ENCODE results near the gene TTYH1. TPM values are rescaled to one million over a fixed set of nuclear protein-coding genes. Genes with fewer than 3 reads are reported as not detected.

Gene TTYH1
- total and polyA plus RNA-seq, 9 of the 15 experiments (the other 6 are each of a cell fraction or from before 2014, with no cell fraction given): 0.08 TPM; not detected in 8

GRCh38 chr19:54448040-54448773 lies 32.9 kb downstream of the TTYH1 start:
- CTCF ChIA-PET (ENCODE audit: low intra/inter-chr PET ratio): no interaction called here
- POLR2A ChIA-PET: interaction anchor here (0.6 to 3.3 kb wide), 14 partner anchors 8 to 512 kb away, joined by 3 to 16 read pairs (median 6); partner anchors contain the start of gene LENG9
- WGBS (ENCODE audit: insufficient coverage, low coverage, missing lambda C conversion rate): 1% methylated on average over 34 of the region's 34 CpGs
- H3K9ac ChIP-seq (ENCODE audit: insufficient read depth in 1 of 2, low read depth in 2 of 2, low read length in 2 of 2): peak overlapping the region; percentile 93 to 100
- BruUV-seq (replicated peaks): TSS peak; percentile 66
- peak overlapping the region; percentile 98 for H2AFZ ChIP-seq (ENCODE audit: low read depth, low read length)
- H3K4me2 ChIP-seq (ENCODE audit: insufficient read depth, low read length): peak overlapping the region; percentile 88
- FAIRE-seq (peak; percentile 80), DNase-seq (ENCODE audit: extremely low read depth in 1 of 4, low spot score in 3 of 4) (peak; percentile 59 to 70 (median 68)), ATAC-seq (peak; percentile 60)
- in situ Hi-C loops (cut with MboI) (no loop called here), intact Hi-C loops (cut with micrococcal nuclease) (no loop called here)
- H3K4me1 ChIP-seq (replicated peaks in 1 of 2; ENCODE audit: control insufficient read depth in 2 of 2, insufficient read depth in 2 of 2, low read length in 2 of 2): peaks cover 19 to 34% of the 10 kb centered on the region in 2 experiments; a peak in 4 of 5 replicates
- peak overlapping the region; percentile 72 for H3K4me3 ChIP-seq
- peaks cover 55% of the 10 kb centered on the region for H3K36me3 ChIP-seq (ENCODE audit: control insufficient read depth, insufficient read depth, low read length)
- H3K27ac ChIP-seq (ENCODE audit: extremely low read depth, low read depth, low read length): peak overlapping the region; percentile 97
- peaks cover 10% of the 10 kb centered on the region for H3K9me1 ChIP-seq (ENCODE audit: control insufficient read depth, insufficient read depth, low read length)
- no peaks in the 10 kb centered on the region for H3K9me3 ChIP-seq (replicated peaks; ENCODE audit: control insufficient read depth, insufficient read depth, low read depth, low read length)
- peaks cover 23% of the 10 kb centered on the region for H4K20me1 ChIP-seq (replicated peaks; ENCODE audit: control insufficient read depth, insufficient read depth, low read length)
- H3K79me2 ChIP-seq (ENCODE audit: control insufficient read depth, insufficient read depth, low read length): peaks cover 70% of the 10 kb centered on the region
- no peaks in the 10 kb centered on the region for H3K27me3 ChIP-seq (ENCODE audit: control insufficient read depth in 2 of 2, insufficient read depth in 2 of 2, low read length in 2 of 2)
- TF ChIP-seq ZNF586 (CRISPR knock-in tag; conservative IDR thresholded peaks at IDR 0.05): no peak
- no peak for TF ChIP-seq ZNF639 (CRISPR knock-in tag; conservative IDR thresholded peaks at IDR 0.05 in 1 of 2, IDR thresholded peaks at IDR 0.05 in 1 of 2)
- TF ChIP-seq ZNF146 (CRISPR knock-in tag; IDR thresholded peaks at IDR 0.05; ENCODE audit: unreplicated experiment): no peak
- TF ChIP-seq CTCF (IDR thresholded peaks at IDR 0.05 in 2 of 3, conservative IDR thresholded peaks at IDR 0.05 in 1 of 3; ENCODE audit: insufficient read depth in 2 of 3, low read depth in 1 of 3, low read length in 3 of 3): no peak
- peak; percentile 49; the same call in 1 of the 2 replicates for TF ChIP-seq TFE3 (CRISPR knock-in tag; IDR thresholded peaks at IDR 0.05)
- no peak for TF ChIP-seq ZNF174 (CRISPR knock-in tag; IDR thresholded peaks at IDR 0.05)
- no peak for TF ChIP-seq CBFA2T3 (IDR thresholded peaks at IDR 0.05)
- TF ChIP-seq HDAC8 (tag; IDR thresholded peaks at IDR 0.05): no peak
- TF ChIP-seq MLLT1 (IDR thresholded peaks at IDR 0.05): no peak; a peak in 1 of 4 replicates
- no peak for TF ChIP-seq MBD1 (CRISPR knock-in tag; IDR thresholded peaks at IDR 0.05)
- no peak for TF ChIP-seq ZNF584 (CRISPR knock-in tag; IDR thresholded peaks at IDR 0.05; ENCODE audit: low read depth)

Data from K562 (cell line).